ENCODE measurements around the gene RNF145. TPM values are rescaled to one million over a fixed set of nuclear protein-coding genes. Genes with fewer than 3 reads are reported as not detected.
"Not testable (repeated sequence)": the region's sequence is repeated elsewhere in the genome, so short reads cannot be mapped to it uniquely, and the experiment has no call there.

RNF145 gene
- total RNA-seq, 2 donors from 2014 or later: 38.6 to 50.5 TPM

DNA sequence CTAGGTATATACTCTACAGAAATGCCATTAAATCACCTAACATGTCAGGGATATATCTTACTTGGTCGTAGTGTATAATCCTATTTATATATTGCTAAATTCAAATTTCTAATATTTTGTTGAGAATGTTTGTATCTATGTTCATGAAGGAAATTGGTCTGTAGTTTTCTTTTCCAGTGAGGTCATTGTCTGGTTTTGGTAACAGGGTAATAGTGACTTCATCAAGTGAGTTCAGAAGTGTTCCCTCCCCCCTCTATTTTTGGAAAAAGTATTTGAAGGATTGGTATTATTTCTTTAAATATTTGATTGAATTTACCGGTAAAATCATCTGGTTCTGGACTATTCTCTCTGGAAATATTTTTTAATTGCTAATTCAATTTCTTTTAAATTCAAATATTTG lies 86.2 kb downstream of the RNF145 start:
- Histone ChIP-seq H3K36me3 (no peaks in the 10 kb centered on the region), H3K4me3 (no peak overlapping the region), H3K27me3 (replicated peaks; ENCODE audit: insufficient read depth) (no peaks in the 10 kb centered on the region), H3K4me1 (replicated peaks) (no peaks in the 10 kb centered on the region), H3K27ac (no peak overlapping the region), H3K9me3 (no peaks in the 10 kb centered on the region)
- intact Hi-C loops (cut with DNase I): no loop called here
- TF ChIP-seq, protein P1, sequence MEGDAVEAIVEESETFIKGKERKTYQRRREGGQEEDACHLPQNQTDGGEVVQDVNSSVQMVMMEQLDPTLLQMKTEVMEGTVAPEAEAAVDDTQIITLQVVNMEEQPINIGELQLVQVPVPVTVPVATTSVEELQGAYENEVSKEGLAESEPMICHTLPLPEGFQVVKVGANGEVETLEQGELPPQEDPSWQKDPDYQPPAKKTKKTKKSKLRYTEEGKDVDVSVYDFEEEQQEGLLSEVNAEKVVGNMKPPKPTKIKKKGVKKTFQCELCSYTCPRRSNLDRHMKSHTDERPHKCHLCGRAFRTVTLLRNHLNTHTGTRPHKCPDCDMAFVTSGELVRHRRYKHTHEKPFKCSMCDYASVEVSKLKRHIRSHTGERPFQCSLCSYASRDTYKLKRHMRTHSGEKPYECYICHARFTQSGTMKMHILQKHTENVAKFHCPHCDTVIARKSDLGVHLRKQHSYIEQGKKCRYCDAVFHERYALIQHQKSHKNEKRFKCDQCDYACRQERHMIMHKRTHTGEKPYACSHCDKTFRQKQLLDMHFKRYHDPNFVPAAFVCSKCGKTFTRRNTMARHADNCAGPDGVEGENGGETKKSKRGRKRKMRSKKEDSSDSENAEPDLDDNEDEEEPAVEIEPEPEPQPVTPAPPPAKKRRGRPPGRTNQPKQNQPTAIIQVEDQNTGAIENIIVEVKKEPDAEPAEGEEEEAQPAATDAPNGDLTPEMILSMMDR (IDR thresholded peaks at IDR 0.05): no peak
- no peak for TF ChIP-seq POLR2A (IDR thresholded peaks at IDR 0.05)
- TF ChIP-seq POLR2AphosphoS5 (IDR thresholded peaks at IDR 0.05): no peak
- no peak for DNase-seq (ENCODE audit: low spot score)
- WGBS: 86% methylated on average over 2 of the region's 2 CpGs

- no peak for DNase-seq (ENCODE audit: low spot score)
- Histone ChIP-seq H3K9me3 (no peaks in the 10 kb centered on the region), H3K36me3 (no peaks in the 10 kb centered on the region), H3K4me3 (no peak overlapping the region), H3K27me3 (replicated peaks; ENCODE audit: insufficient read depth) (no peaks in the 10 kb centered on the region), H3K4me1 (replicated peaks) (no peaks in the 10 kb centered on the region), H3K27ac (no peak overlapping the region)
- WGBS: 92% methylated on average over 3 of the region's 3 CpGs
- intact Hi-C loops (cut with DNase I): no loop called here
- TF ChIP-seq POLR2AphosphoS5 (IDR thresholded peaks at IDR 0.05) (no peak), POLR2A (IDR thresholded peaks at IDR 0.05) (no peak)
- TF ChIP-seq, protein P1 (IDR thresholded peaks at IDR 0.05): no peak
Observed at GRCh38 chr5:159121061-159121460, 88.3 kb downstream of the RNF145 start.

DNA sequence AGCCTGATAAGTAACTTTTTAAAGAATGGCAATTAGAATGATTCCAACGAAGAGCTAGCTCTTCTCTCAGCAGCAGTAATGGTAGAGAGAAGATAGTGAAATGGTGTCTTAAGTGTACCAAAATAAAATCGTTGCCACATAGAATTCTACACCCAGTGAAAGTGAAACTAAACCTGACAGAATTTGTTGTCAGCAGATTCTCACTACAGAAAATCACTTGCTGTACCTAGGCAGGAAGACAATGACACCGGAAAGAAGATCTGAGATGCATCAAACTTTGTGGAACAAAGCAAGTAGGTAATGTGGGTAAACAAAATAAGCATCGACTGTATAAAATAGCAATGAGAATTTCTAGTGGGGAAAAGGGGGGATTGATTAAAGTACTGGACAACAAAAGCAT lies 88.9 kb downstream of the RNF145 start:
- H3K27ac ChIP-seq: no peak overlapping the region
- H3K27me3 ChIP-seq (replicated peaks; ENCODE audit: insufficient read depth): no peaks in the 10 kb centered on the region
- intact Hi-C loops (cut with DNase I): no loop called here
- TF ChIP-seq, protein P1 (IDR thresholded peaks at IDR 0.05): no peak
- TF ChIP-seq POLR2A (IDR thresholded peaks at IDR 0.05): no peak
- no peak for TF ChIP-seq POLR2AphosphoS5 (IDR thresholded peaks at IDR 0.05)
- no peaks in the 10 kb centered on the region for H3K9me3 ChIP-seq
- H3K36me3 ChIP-seq: no peaks in the 10 kb centered on the region
- WGBS: 62% methylated on average over 4 of the region's 4 CpGs
- H3K4me1 ChIP-seq (replicated peaks): no peaks in the 10 kb centered on the region
- no peak overlapping the region for H3K4me3 ChIP-seq
- no peak for DNase-seq (ENCODE audit: low spot score)

- intact Hi-C loops (cut with DNase I): not testable (repeated sequence)
Observed at GRCh38 chr5:159119842-159120241, 89.5 kb downstream of the RNF145 start.

DNA sequence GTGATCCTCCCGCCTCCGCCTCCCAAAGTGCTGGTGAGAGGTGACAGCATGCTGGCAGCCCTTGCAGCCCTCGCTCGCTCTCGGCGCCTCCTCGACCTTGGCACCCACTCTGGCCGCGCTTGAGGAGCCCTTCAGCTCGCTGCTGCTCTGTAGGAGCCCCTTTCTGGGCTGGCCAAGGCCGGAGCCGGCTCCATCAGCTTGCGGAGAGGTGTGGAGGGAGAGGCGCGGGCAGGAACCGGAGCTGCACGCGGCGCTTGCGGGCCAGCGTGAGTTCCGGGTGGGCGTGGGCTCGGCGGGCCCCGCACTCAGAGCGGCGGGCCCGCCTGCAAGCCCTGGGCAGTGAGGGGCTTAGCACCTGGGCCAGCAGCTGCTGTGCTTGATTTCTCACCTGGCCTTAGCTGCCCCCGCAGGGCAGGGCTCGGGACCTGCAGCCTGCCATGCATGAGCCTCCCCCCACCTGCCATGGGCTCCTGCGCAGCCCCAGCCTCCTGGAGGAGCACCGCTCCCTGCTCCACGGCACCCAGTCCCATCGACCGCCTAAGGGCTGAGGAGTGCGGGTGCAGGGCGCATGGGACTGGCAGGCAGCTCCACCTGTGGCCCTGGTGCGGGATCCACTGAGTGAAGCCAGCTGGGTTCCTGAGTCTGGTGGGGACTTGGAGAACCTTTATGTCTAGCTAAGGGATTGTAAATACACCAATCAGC lies 90.2 kb downstream of the RNF145 start:
- H3K27me3 ChIP-seq (replicated peaks; ENCODE audit: insufficient read depth); DNase-seq (ENCODE audit: low spot score); H3K9me3 ChIP-seq; H3K4me3 ChIP-seq; intact Hi-C loops (cut with DNase I); H3K36me3 ChIP-seq; H3K4me1 ChIP-seq (replicated peaks); H3K27ac ChIP-seq: not testable (repeated sequence)
- WGBS: 96% methylated on average over 35 of the region's 39 CpGs

More at GRCh38 chr5:159119842-159120241, 89.5 kb downstream of the RNF145 start:
- H3K4me3 ChIP-seq; H3K27me3 ChIP-seq (replicated peaks; ENCODE audit: insufficient read depth); H3K4me1 ChIP-seq (replicated peaks); DNase-seq (ENCODE audit: low spot score); H3K9me3 ChIP-seq; H3K36me3 ChIP-seq; H3K27ac ChIP-seq: not testable (repeated sequence)
- WGBS: 56% methylated on average over 4 of the region's 4 CpGs

DNA sequence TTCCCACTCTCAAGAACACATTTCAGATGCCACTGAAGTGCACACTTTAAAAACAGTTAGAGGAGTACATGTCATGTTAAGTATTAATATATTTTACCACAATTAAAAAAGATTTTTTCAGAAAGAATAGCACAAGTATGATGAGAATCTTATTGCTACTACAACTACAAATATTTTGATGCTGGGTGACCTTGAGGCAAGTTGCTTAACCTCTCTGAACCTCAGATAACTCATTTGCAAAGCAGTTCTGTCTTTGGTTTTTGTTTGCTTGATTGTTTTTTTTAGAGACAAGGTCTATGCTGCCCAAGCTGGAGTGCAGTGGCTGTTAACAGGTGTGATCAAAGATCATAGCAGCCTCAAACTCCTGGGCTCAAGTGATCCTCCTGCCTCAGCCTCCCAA lies 95.9 kb downstream of the RNF145 start:
- TF ChIP-seq POLR2AphosphoS5 (IDR thresholded peaks at IDR 0.05): no peak
- TF ChIP-seq, protein P1 (IDR thresholded peaks at IDR 0.05): no peak
- TF ChIP-seq POLR2A (IDR thresholded peaks at IDR 0.05): no peak
- intact Hi-C loops (cut with DNase I): no loop called here
- Histone ChIP-seq H3K27me3 (replicated peaks; ENCODE audit: insufficient read depth) (no peaks in the 10 kb centered on the region), H3K4me1 (replicated peaks) (no peaks in the 10 kb centered on the region), H3K4me3 (no peak overlapping the region), H3K27ac (no peak overlapping the region), H3K9me3 (no peaks in the 10 kb centered on the region), H3K36me3 (no peaks in the 10 kb centered on the region)
- DNase-seq (ENCODE audit: low spot score): no peak

Measured in prostate gland (tissue), 2 donors.